ENCODE results near the gene TP73.

Gene TP73

GRCh38 chr1:3695326-3696217 is 43.3 kb downstream of the TP73 start:
- Histone ChIP-seq H3K27me3 (ENCODE audit: control insufficient read depth, insufficient read depth, low read length) (peaks cover 28% of the 10 kb centered on the region), H3K36me3 (ENCODE audit: control insufficient read depth, insufficient read depth, low read length) (no peaks in the 10 kb centered on the region), H3K4me3 (ENCODE audit: low read length) (no peak overlapping the region), H3K9me3 (ENCODE audit: control insufficient read depth, low read length) (no peaks in the 10 kb centered on the region), H3K4me1 (ENCODE audit: control insufficient read depth, insufficient read depth, low read length) (peaks cover 6% of the 10 kb centered on the region), H3K9ac (ENCODE audit: low read length) (no peak overlapping the region)

GRCh38 chr1:3696689-3697088 is 44.4 kb downstream of the TP73 start:
- Histone ChIP-seq H3K9ac (ENCODE audit: low read length) (no peak overlapping the region), H3K4me3 (ENCODE audit: low read length) (no peak overlapping the region), H3K4me1 (ENCODE audit: control insufficient read depth, insufficient read depth, low read length) (peaks cover 6% of the 10 kb centered on the region), H3K27me3 (ENCODE audit: control insufficient read depth, insufficient read depth, low read length) (peaks cover 28% of the 10 kb centered on the region), H3K9me3 (ENCODE audit: control insufficient read depth, low read length) (no peaks in the 10 kb centered on the region), H3K36me3 (ENCODE audit: control insufficient read depth, insufficient read depth, low read length) (no peaks in the 10 kb centered on the region)

- Histone ChIP-seq H3K9me3 (ENCODE audit: control insufficient read depth, low read length) (no peaks in the 10 kb centered on the region), H3K4me3 (ENCODE audit: low read length) (no peak overlapping the region), H3K4me1 (ENCODE audit: control insufficient read depth, insufficient read depth, low read length) (peaks cover 6% of the 10 kb centered on the region), H3K36me3 (ENCODE audit: control insufficient read depth, insufficient read depth, low read length) (no peaks in the 10 kb centered on the region), H3K27me3 (ENCODE audit: control insufficient read depth, insufficient read depth, low read length) (peaks cover 28% of the 10 kb centered on the region), H3K9ac (ENCODE audit: low read length) (no peak overlapping the region)
Observed at GRCh38 chr1:3697104-3697503, 44.8 kb downstream of the TP73 start.

GRCh38 chr1:3697810-3698209 is 45.5 kb downstream of the TP73 start:
- Histone ChIP-seq H3K9me3 (ENCODE audit: control insufficient read depth, low read length) (no peaks in the 10 kb centered on the region), H3K36me3 (ENCODE audit: control insufficient read depth, insufficient read depth, low read length) (no peaks in the 10 kb centered on the region), H3K9ac (ENCODE audit: low read length) (no peak overlapping the region), H3K27me3 (ENCODE audit: control insufficient read depth, insufficient read depth, low read length) (peaks cover 28% of the 10 kb centered on the region), H3K4me3 (ENCODE audit: low read length) (no peak overlapping the region), H3K4me1 (ENCODE audit: control insufficient read depth, insufficient read depth, low read length) (peaks cover 6% of the 10 kb centered on the region)

- Histone ChIP-seq H3K36me3 (ENCODE audit: control insufficient read depth, insufficient read depth, low read length) (no peaks in the 10 kb centered on the region), H3K27me3 (ENCODE audit: control insufficient read depth, insufficient read depth, low read length) (peaks cover 28% of the 10 kb centered on the region), H3K4me1 (ENCODE audit: control insufficient read depth, insufficient read depth, low read length) (peaks cover 6% of the 10 kb centered on the region), H3K4me3 (ENCODE audit: low read length) (no peak overlapping the region), H3K9me3 (ENCODE audit: control insufficient read depth, low read length) (no peaks in the 10 kb centered on the region), H3K9ac (ENCODE audit: low read length) (no peak overlapping the region)
Observed at GRCh38 chr1:3698660-3699408, 46.5 kb downstream of the TP73 start.

- H3K36me3 ChIP-seq (ENCODE audit: control insufficient read depth, insufficient read depth, low read length), result no peaks in the 10 kb centered on the region
- peaks cover 28% of the 10 kb centered on the region for H3K27me3 ChIP-seq (ENCODE audit: control insufficient read depth, insufficient read depth, low read length)
- no peak overlapping the region for H3K4me3 ChIP-seq (ENCODE audit: low read length)
- H3K4me1 ChIP-seq (ENCODE audit: control insufficient read depth, insufficient read depth, low read length), result peaks cover 6% of the 10 kb centered on the region
- no peak overlapping the region for H3K9ac ChIP-seq (ENCODE audit: low read length)
- no peaks in the 10 kb centered on the region for H3K9me3 ChIP-seq (ENCODE audit: control insufficient read depth, low read length)
Observed at GRCh38 chr1:3699596-3699995, 47.3 kb downstream of the TP73 start.

- no peak overlapping the region for H3K9ac ChIP-seq (ENCODE audit: low read length)
- H3K27me3 ChIP-seq (ENCODE audit: control insufficient read depth, insufficient read depth, low read length), result peaks cover 28% of the 10 kb centered on the region
- no peaks in the 10 kb centered on the region for H3K9me3 ChIP-seq (ENCODE audit: control insufficient read depth, low read length)
- H3K4me1 ChIP-seq (ENCODE audit: control insufficient read depth, insufficient read depth, low read length), result peaks cover 2% of the 10 kb centered on the region
- no peak overlapping the region for H3K4me3 ChIP-seq (ENCODE audit: low read length)
- no peaks in the 10 kb centered on the region for H3K36me3 ChIP-seq (ENCODE audit: control insufficient read depth, insufficient read depth, low read length)
Observed at GRCh38 chr1:3700631-3701030, 48.3 kb downstream of the TP73 start.

GRCh38 chr1:3702528-3702927 is 50.2 kb downstream of the TP73 start:
- Histone ChIP-seq H3K9ac (ENCODE audit: low read length) (no peak overlapping the region), H3K4me1 (ENCODE audit: control insufficient read depth, insufficient read depth, low read length) (no peaks in the 10 kb centered on the region), H3K27me3 (ENCODE audit: control insufficient read depth, insufficient read depth, low read length) (peaks cover 16% of the 10 kb centered on the region), H3K36me3 (ENCODE audit: control insufficient read depth, insufficient read depth, low read length) (no peaks in the 10 kb centered on the region), H3K9me3 (ENCODE audit: control insufficient read depth, low read length) (no peaks in the 10 kb centered on the region), H3K4me3 (ENCODE audit: low read length) (no peak overlapping the region)

- Histone ChIP-seq H3K9ac (ENCODE audit: low read length) (no peak overlapping the region), H3K27me3 (ENCODE audit: control insufficient read depth, insufficient read depth, low read length) (peaks cover 14% of the 10 kb centered on the region), H3K4me1 (ENCODE audit: control insufficient read depth, insufficient read depth, low read length) (no peaks in the 10 kb centered on the region), H3K9me3 (ENCODE audit: control insufficient read depth, low read length) (no peaks in the 10 kb centered on the region), H3K36me3 (ENCODE audit: control insufficient read depth, insufficient read depth, low read length) (no peaks in the 10 kb centered on the region), H3K4me3 (ENCODE audit: low read length) (no peak overlapping the region)
Observed at GRCh38 chr1:3702990-3703728, 50.8 kb downstream of the TP73 start.

GRCh38 chr1:3703786-3704371 is 51.6 kb downstream of the TP73 start:
- H3K4me1 ChIP-seq (ENCODE audit: control insufficient read depth, insufficient read depth, low read length), result no peaks in the 10 kb centered on the region
- H3K36me3 ChIP-seq (ENCODE audit: control insufficient read depth, insufficient read depth, low read length), result no peaks in the 10 kb centered on the region
- peaks cover 21% of the 10 kb centered on the region for H3K27me3 ChIP-seq (ENCODE audit: control insufficient read depth, insufficient read depth, low read length)
- no peaks in the 10 kb centered on the region for H3K9me3 ChIP-seq (ENCODE audit: control insufficient read depth, low read length)
- no peak overlapping the region for H3K9ac ChIP-seq (ENCODE audit: low read length)
- H3K4me3 ChIP-seq (ENCODE audit: low read length), result no peak overlapping the region

GRCh38 chr1:3705341-3705950 is 53.1 kb downstream of the TP73 start:
- Histone ChIP-seq H3K9ac (ENCODE audit: low read length) (no peak overlapping the region), H3K36me3 (ENCODE audit: control insufficient read depth, insufficient read depth, low read length) (no peaks in the 10 kb centered on the region), H3K27me3 (ENCODE audit: control insufficient read depth, insufficient read depth, low read length) (peaks cover 21% of the 10 kb centered on the region), H3K9me3 (ENCODE audit: control insufficient read depth, low read length) (no peaks in the 10 kb centered on the region), H3K4me3 (ENCODE audit: low read length) (no peak overlapping the region), H3K4me1 (ENCODE audit: control insufficient read depth, insufficient read depth, low read length) (no peaks in the 10 kb centered on the region)

Data from mucosa of stomach (tissue), 1 donor.